Gastroesophageal sphincter (tissue), 3 donors: ENCODE results near the gene PGPEP1.
"Not testable (repeated sequence)": the region's sequence is repeated elsewhere in the genome, so short reads cannot be mapped to it uniquely, and the experiment has no call there.

Experiments used
- POLR2A ChIP-seq, 2 donors: fragments of 450-650 bp; IDR thresholded peaks; one replicate each; pipeline ENCODE4 v1.6.1; 2017; ENCODE audit warnings: antibody characterized with exemption in 2 of 2, mild to moderate bottlenecking in 2 of 2, moderate library complexity in 1 of 2
- POLR2AphosphoS5 ChIP-seq: sonication (generic); formaldehyde crosslinking; IDR thresholded peaks from one replicate; pipeline ENCODE4 v1.6.1; 2017; ENCODE audit warnings: antibody characterized with exemption
- TF ChIP-seq, protein P1 (sequence below), 4 experiments: fragments of 200-600 bp in 2 of 4; fragments of 450-650 bp in 2 of 4; sonication (generic) in 1 of 4; IDR thresholded peaks; one replicate each; pipeline ENCODE4 v1.5.1; 2017 to 2019; ENCODE audit warnings: antibody characterized with exemption in 4 of 4, mild to moderate bottlenecking in 2 of 4, moderate library complexity in 2 of 4

DNA sequence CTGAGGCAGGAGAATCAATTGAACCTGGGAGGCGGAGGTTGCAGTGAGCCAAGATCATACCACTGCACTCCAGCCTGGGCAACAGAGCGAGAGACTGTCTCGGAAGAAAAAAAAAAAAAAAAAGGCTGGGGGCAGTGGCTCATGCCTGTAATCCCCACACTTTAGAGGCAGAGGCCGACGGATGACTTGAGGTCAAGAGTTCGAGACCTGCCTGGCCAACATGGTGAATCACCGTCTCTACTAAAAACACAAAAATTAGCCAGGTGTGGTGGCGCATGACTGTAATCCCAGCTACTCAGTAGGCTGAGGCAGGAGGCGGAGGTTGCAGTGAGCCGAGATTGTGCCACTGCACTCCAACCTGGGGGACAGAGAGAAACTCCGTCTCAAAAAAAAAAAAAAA lies 43.2 kb downstream of the PGPEP1 start:
- not testable (repeated sequence) for TF ChIP-seq POLR2A (IDR thresholded peaks at IDR 0.05); POLR2AphosphoS5
- TF ChIP-seq, protein P1, sequence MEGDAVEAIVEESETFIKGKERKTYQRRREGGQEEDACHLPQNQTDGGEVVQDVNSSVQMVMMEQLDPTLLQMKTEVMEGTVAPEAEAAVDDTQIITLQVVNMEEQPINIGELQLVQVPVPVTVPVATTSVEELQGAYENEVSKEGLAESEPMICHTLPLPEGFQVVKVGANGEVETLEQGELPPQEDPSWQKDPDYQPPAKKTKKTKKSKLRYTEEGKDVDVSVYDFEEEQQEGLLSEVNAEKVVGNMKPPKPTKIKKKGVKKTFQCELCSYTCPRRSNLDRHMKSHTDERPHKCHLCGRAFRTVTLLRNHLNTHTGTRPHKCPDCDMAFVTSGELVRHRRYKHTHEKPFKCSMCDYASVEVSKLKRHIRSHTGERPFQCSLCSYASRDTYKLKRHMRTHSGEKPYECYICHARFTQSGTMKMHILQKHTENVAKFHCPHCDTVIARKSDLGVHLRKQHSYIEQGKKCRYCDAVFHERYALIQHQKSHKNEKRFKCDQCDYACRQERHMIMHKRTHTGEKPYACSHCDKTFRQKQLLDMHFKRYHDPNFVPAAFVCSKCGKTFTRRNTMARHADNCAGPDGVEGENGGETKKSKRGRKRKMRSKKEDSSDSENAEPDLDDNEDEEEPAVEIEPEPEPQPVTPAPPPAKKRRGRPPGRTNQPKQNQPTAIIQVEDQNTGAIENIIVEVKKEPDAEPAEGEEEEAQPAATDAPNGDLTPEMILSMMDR (IDR thresholded peaks at IDR 0.05) = not testable (repeated sequence)
